Liver (tissue), 9 donors: ENCODE measurements around the gene RFWD3. TPM values are rescaled to one million over a fixed set of nuclear protein-coding genes. Genes with fewer than 3 reads are reported as not detected.

ENCODE experiments used
- DNase-seq: peaks from one replicate; pipeline ENCODE4 v3.0.0-alpha.2; 2017; ENCODE audit warnings: low spot score
- H3K27ac ChIP-seq, 2 donors: one replicate each; pipeline ENCODE4 v1.7.0; 2013; ENCODE audit warnings: inconsistent platforms in 2 of 2, low read length in 2 of 2, control low read depth in 1 of 2, low read depth in 1 of 2, mild to moderate bottlenecking in 1 of 2
- H3K27me3 ChIP-seq, 4 donors: one replicate each; pipeline versions ENCODE4 v1.6.1 to v1.7.0; 2013; ENCODE audit warnings: low read length in 3 of 4, inconsistent platforms in 1 of 4, mild to moderate bottlenecking in 1 of 4, moderate library complexity in 1 of 4; ENCODE audit not compliant: control insufficient read depth in 4 of 4, insufficient read depth in 4 of 4
- H3K36me3 ChIP-seq, 4 donors: one replicate each; pipeline versions ENCODE4 v1.6.1 to v1.7.0; 2013; ENCODE audit warnings: low read length in 3 of 4, mild to moderate bottlenecking in 3 of 4, low read depth in 1 of 4, moderate library complexity in 1 of 4; ENCODE audit not compliant: control insufficient read depth in 4 of 4, insufficient read depth in 3 of 4
- H3K4me1 ChIP-seq, 4 donors: one replicate each; pipeline versions ENCODE4 v1.6.1 to v1.7.0; 2013; ENCODE audit warnings: low read length in 3 of 4, mild to moderate bottlenecking in 3 of 4, moderate library complexity in 1 of 4; ENCODE audit not compliant: control insufficient read depth in 4 of 4, insufficient read depth in 4 of 4
- H3K4me3 ChIP-seq, 3 donors: one replicate each; pipeline versions ENCODE4 v1.6.1 to v1.7.0; 2013; ENCODE audit warnings: low read length in 3 of 3, control low read depth in 1 of 3, low read depth in 1 of 3, mild to moderate bottlenecking in 1 of 3
- H3K9ac ChIP-seq, 2 donors: one replicate each; pipeline ENCODE4 v1.7.0; 2013; ENCODE audit warnings: low read length in 2 of 2, mild to moderate bottlenecking in 2 of 2, moderate library complexity in 2 of 2, control low read depth in 1 of 2, low read depth in 1 of 2
- H3K9me3 ChIP-seq, 4 donors: one replicate each; pipeline versions ENCODE4 v1.6.1 to v1.7.0; 2013; ENCODE audit warnings: low read length in 3 of 4; ENCODE audit not compliant: control insufficient read depth in 4 of 4
- ATF3 ChIP-seq: IDR thresholded peaks from 2 replicates; pipeline ENCODE4 v1.6.1; 2016; ENCODE audit warnings: antibody characterized with exemption
- CTCF ChIP-seq: fragments of 150-350 bp; IDR thresholded peaks from 2 replicates; pipeline ENCODE4 v1.5.1; 2017; ENCODE audit warnings: improper control_type of control experiment, low read depth, low read length; ENCODE audit not compliant: missing input control
- EGR1 ChIP-seq, 2 donors: IDR thresholded peaks; 2 replicates each; pipeline ENCODE4 v1.6.1; 2016 to 2018; ENCODE audit warnings: antibody characterized with exemption in 2 of 2, low read depth in 2 of 2
- FOXA1 ChIP-seq: IDR thresholded peaks from 2 replicates; pipeline ENCODE4 v1.6.1; 2016; ENCODE audit warnings: antibody characterized with exemption
- FOXA2 ChIP-seq: IDR thresholded peaks from 2 replicates; pipeline ENCODE4 v1.6.1; 2016; ENCODE audit warnings: antibody characterized with exemption
- GABPA ChIP-seq, 2 donors: IDR thresholded peaks in 1 of 2; conservative IDR thresholded peaks in 1 of 2; 2 replicates each; pipeline ENCODE4 v1.6.1; 2016; ENCODE audit warnings: antibody characterized with exemption in 2 of 2, mild to moderate bottlenecking in 1 of 2, moderate library complexity in 1 of 2
- HNF4A ChIP-seq, 2 donors: conservative IDR thresholded peaks; 2 replicates each; pipeline ENCODE4 v1.6.1; 2016; ENCODE audit warnings: antibody characterized with exemption in 2 of 2, mild to moderate bottlenecking in 2 of 2
- HNF4G ChIP-seq: IDR thresholded peaks from 2 replicates; pipeline ENCODE4 v1.6.1; 2016; ENCODE audit warnings: antibody characterized with exemption
- JUND ChIP-seq, 2 donors: IDR thresholded peaks; 2 replicates each; pipeline ENCODE4 v1.6.1; 2016; ENCODE audit warnings: antibody characterized with exemption in 2 of 2
- MAX ChIP-seq: IDR thresholded peaks from 2 replicates; pipeline ENCODE4 v1.6.1; 2016; ENCODE audit warnings: antibody characterized with exemption
- NR2F2 ChIP-seq: IDR thresholded peaks from 2 replicates; pipeline ENCODE4 v1.6.1; 2016; ENCODE audit warnings: antibody characterized with exemption
- RAD21 ChIP-seq, 2 donors: IDR thresholded peaks; 2 replicates each; pipeline ENCODE4 v1.6.1; 2016; ENCODE audit warnings: antibody characterized with exemption in 2 of 2, mild to moderate bottlenecking in 2 of 2
- RXRA ChIP-seq, 2 donors: IDR thresholded peaks; 2 replicates each; pipeline ENCODE4 v1.6.1; 2017 to 2018; ENCODE audit warnings: antibody characterized with exemption in 2 of 2, mild to moderate bottlenecking in 1 of 2
- SP1 ChIP-seq: IDR thresholded peaks from 2 replicates; pipeline ENCODE4 v1.6.1; 2018; ENCODE audit warnings: antibody characterized with exemption, mild to moderate bottlenecking
- TAF1 ChIP-seq: conservative IDR thresholded peaks from 2 replicates; pipeline ENCODE4 v1.6.1; 2016; ENCODE audit warnings: antibody characterized with exemption, mild to moderate bottlenecking
- YY1 ChIP-seq: IDR thresholded peaks from 2 replicates; pipeline ENCODE4 v1.6.1; 2016; ENCODE audit warnings: antibody characterized with exemption, mild to moderate bottlenecking
- ZBTB33 ChIP-seq: IDR thresholded peaks from 2 replicates; pipeline ENCODE4 v1.6.1; 2016; ENCODE audit warnings: antibody characterized with exemption
- WGBS: extraction: QIAGEN DNeasy Blood & Tissue Kit; methylation state at CpG from one replicate; pipeline ENCODE4 v1.1.7; 2013; 5-methylcytosine and 5-hydroxymethylcytosine counted together
- polyA plus RNA-seq, 2 donors: library from polyadenylated mRNA; stranded (reverse) in 1 of 2; unstranded in 1 of 2; fragments of 200-250 nt in 1 of 2; fragments of >200 nt in 1 of 2; fragmentation: Nextera tagmentation in 1 of 2; extraction: Ambion mirVana in 1 of 2; gene quantifications; one replicate each; pipeline versions ENCODE4 v1.2.1 to v1.2.3, GENCODE V29; 2013 to 2015
- total RNA-seq, 2 donors: library from RNA; depleted of rRNA; stranded (reverse); fragments of >200 nt; gene quantifications; one replicate each; pipeline ENCODE4 v1.2.3, GENCODE V29; 2014
- donor health status: healthy.
- donor health status: healthy.
- donor health status: healthy.
- donor health status: healthy.
- donor health status: healthy.

The RFWD3 gene
- total and polyA plus RNA-seq, 4 donors: 2.4 to 21.8 (median 9.0) TPM

- Histone ChIP-seq H3K4me1 (no peaks in the 10 kb centered on the region), H3K27ac (no peak overlapping the region), H3K27me3 (no peaks in the 10 kb centered on the region), H3K4me3 (no peak overlapping the region), H3K36me3 (peaks cover 0 to 4% (median 1%) of the 10 kb centered on the region in 4 donors), H3K9me3 (no peaks in the 10 kb centered on the region), H3K9ac (no peak overlapping the region)
- WGBS: 94% methylated on average over 1 of the region's 1 CpG
- no peak for DNase-seq
- no peak for TF ChIP-seq EGR1 (IDR thresholded peaks at IDR 0.05; ENCODE audit: low read depth in 2 of 2)
- no peak for TF ChIP-seq RAD21 (IDR thresholded peaks at IDR 0.05)
- TF ChIP-seq GABPA (IDR thresholded peaks at IDR 0.05 in 1 of 2, conservative IDR thresholded peaks at IDR 0.05 in 1 of 2): no peak
- TF ChIP-seq CTCF: no peak
- TF ChIP-seq HNF4G: no peak
- TF ChIP-seq RXRA (IDR thresholded peaks at IDR 0.05): no peak
- TF ChIP-seq JUND (IDR thresholded peaks at IDR 0.05): no peak
- TF ChIP-seq FOXA2: no peak
- TF ChIP-seq SP1: no peak
- no peak for TF ChIP-seq YY1
- TF ChIP-seq NR2F2: no peak
Observed at GRCh38 chr16:74617206-74617788, 49.4 kb downstream of the RFWD3 start.

GRCh38 chr16:74611721-74612120, 55.0 kb downstream of the RFWD3 start:
- WGBS: 91% methylated on average over 1 of the region's 1 CpG
- no peak overlapping the region for H3K4me3 ChIP-seq
- H3K9ac ChIP-seq: no peak overlapping the region
- no peaks in the 10 kb centered on the region for H3K9me3 ChIP-seq
- TF ChIP-seq YY1 (no peak), RXRA (IDR thresholded peaks at IDR 0.05) (no peak), GABPA (IDR thresholded peaks at IDR 0.05 in 1 of 2, conservative IDR thresholded peaks at IDR 0.05 in 1 of 2) (no peak), SP1 (no peak)
- H3K36me3 ChIP-seq: no peaks in the 10 kb centered on the region
- DNase-seq: no peak
- H3K4me1 ChIP-seq: peaks cover 0 to 4% (median 0%) of the 10 kb centered on the region in 4 donors
- no peaks in the 10 kb centered on the region for H3K27me3 ChIP-seq
- H3K27ac ChIP-seq: no peak overlapping the region

GRCh38 chr16:74608944-74609343, 57.7 kb downstream of the RFWD3 start:
- Histone ChIP-seq H3K36me3 (no peaks in the 10 kb centered on the region), H3K27me3 (no peaks in the 10 kb centered on the region), H3K27ac (no peak overlapping the region), H3K9me3 (no peaks in the 10 kb centered on the region), H3K9ac (no peak overlapping the region), H3K4me3 (no peak overlapping the region), H3K4me1 (peaks cover 3 to 24% (median 12%) of the 10 kb centered on the region in 4 donors)
- 87% methylated on average over 6 of the region's 6 CpGs for WGBS
- DNase-seq: no peak
- TF ChIP-seq FOXA2 (no peak), MAX (no peak), YY1 (no peak), HNF4A (conservative IDR thresholded peaks at IDR 0.05) (no peak), SP1 (no peak), CTCF (no peak), TAF1 (no peak), RAD21 (IDR thresholded peaks at IDR 0.05) (no peak), ATF3 (no peak), EGR1 (IDR thresholded peaks at IDR 0.05; ENCODE audit: low read depth in 2 of 2) (no peak), RXRA (IDR thresholded peaks at IDR 0.05) (no peak), FOXA1 (no peak), JUND (IDR thresholded peaks at IDR 0.05) (no peak), HNF4G (no peak), NR2F2 (no peak), GABPA (IDR thresholded peaks at IDR 0.05 in 1 of 2, conservative IDR thresholded peaks at IDR 0.05 in 1 of 2) (no peak), ZBTB33 (no peak)
